Adipose tissue (tissue), 3 donors: Measurements from ENCODE around the gene IER5. TPM values are rescaled to one million over a fixed set of nuclear protein-coding genes. Genes with fewer than 3 reads are reported as not detected.

ENCODE experiments used
- H3K27ac ChIP-seq: one replicate; pipeline ENCODE4 v1.5.1; 2013; ENCODE audit warnings: low read depth, low read length
- WGBS, 3 donors: extraction: QIAGEN DNeasy Blood & Tissue Kit; methylation state at CpG; one replicate each; pipeline ENCODE4 v1.1.7; 2013; 5-methylcytosine and 5-hydroxymethylcytosine counted together
- polyA plus RNA-seq, 3 donors: library from polyadenylated mRNA; stranded (reverse); fragments of 200-250 nt; gene quantifications; one replicate each; pipeline ENCODE4 v1.2.3, GENCODE V29; 2013
- donor health status: healthy with polysubstance abuse.
- donor health status: Bipolar disorder and iron deficiency.
- donor health status: healthy.

Gene IER5
- polyA plus RNA-seq, 3 donors = 2.3 to 13.6 (median 8.5) TPM

- 52 to 56% (median 56%) methylated on average over 5 of the region's 5 CpGs for WGBS, 3 donors
- no peak overlapping the region for H3K27ac ChIP-seq
These were observed 53.0 kb downstream of the IER5 start for GRCh38 chr1:181141431-181141910.

Other genes with a start within 250 kb of the IER5 start
- gene KIAA1614, start 175.8 kb upstream of the IER5 start, polyA plus RNA-seq = 1 to 10 TPM in 2 of 3 donors, under 1 TPM in 1; 0.79 to 4.8 (median 3.3) TPM
- 1 to 10 TPM; 2.9 to 9.0 (median 6.7) TPM for gene STX6, start 65.8 kb upstream of the IER5 start, polyA plus RNA-seq
- 1 to 10 TPM; 2.1 to 4.9 (median 2.4) TPM for gene MR1, start 54.7 kb upstream of the IER5 start, polyA plus RNA-seq